Activated naive CD8-positive, alpha-beta T cell (primary cell): ENCODE results near the gene CHGA.

ENCODE experiments used
- H3K27ac Mint-ChIP-seq: one replicate; pipeline ENCODE4 v1.8.0; 2021; ENCODE audit warnings: mixed read lengths
- H3K27me3 Mint-ChIP-seq: one replicate; pipeline ENCODE4 v1.8.0; 2021; ENCODE audit warnings: mixed read lengths
- H3K36me3 Mint-ChIP-seq: one replicate; pipeline ENCODE4 v1.8.0; 2021; ENCODE audit warnings: mixed read lengths
- H3K4me1 Mint-ChIP-seq: one replicate; pipeline ENCODE4 v1.8.0; 2021; ENCODE audit warnings: low read depth, mixed read lengths
- H3K4me3 Mint-ChIP-seq: one replicate; pipeline ENCODE4 v1.8.0; 2021; ENCODE audit warnings: mild to moderate bottlenecking, mixed read lengths
- H3K9me3 Mint-ChIP-seq: one replicate; pipeline ENCODE4 v1.8.0; 2021; ENCODE audit warnings: low read depth, mixed read lengths

The CHGA gene

GRCh38 chr14:92895352-92895878 lies 27.5 kb upstream of the CHGA start:
- no peak overlapping the region for H3K4me3 Mint-ChIP-seq
- H3K27me3 Mint-ChIP-seq, result peaks cover 3% of the 10 kb centered on the region
- H3K36me3 Mint-ChIP-seq, result peaks cover 6% of the 10 kb centered on the region
- no peak overlapping the region for H3K27ac Mint-ChIP-seq
- H3K9me3 Mint-ChIP-seq, result peaks cover 9% of the 10 kb centered on the region
- H3K4me1 Mint-ChIP-seq, result peaks cover 28% of the 10 kb centered on the region

- H3K36me3 Mint-ChIP-seq, result peaks cover 3% of the 10 kb centered on the region
- H3K4me3 Mint-ChIP-seq, result peak overlapping the region; percentile 65
- H3K27ac Mint-ChIP-seq, result peak overlapping the region; percentile 86
- H3K4me1 Mint-ChIP-seq, result peaks cover 27% of the 10 kb centered on the region
- peaks cover 6% of the 10 kb centered on the region for H3K9me3 Mint-ChIP-seq
- peaks cover 3% of the 10 kb centered on the region for H3K27me3 Mint-ChIP-seq
Measured at GRCh38 chr14:92897922-92898565, 24.9 kb upstream of the CHGA start.

- Mint-ChIP-seq H3K27ac (peak overlapping the region; percentile 86), H3K36me3 (peaks cover 2% of the 10 kb centered on the region), H3K4me3 (peak overlapping the region; percentile 65), H3K27me3 (peaks cover 3% of the 10 kb centered on the region), H3K9me3 (peaks cover 2% of the 10 kb centered on the region), H3K4me1 (peaks cover 33% of the 10 kb centered on the region)
Measured at GRCh38 chr14:92898566-92899131, 24.3 kb upstream of the CHGA start.

GRCh38 chr14:92900660-92901059 lies 22.3 kb upstream of the CHGA start:
- Mint-ChIP-seq H3K4me3 (no peak overlapping the region), H3K27ac (no peak overlapping the region), H3K36me3 (no peaks in the 10 kb centered on the region), H3K9me3 (no peaks in the 10 kb centered on the region), H3K27me3 (peaks cover 3% of the 10 kb centered on the region), H3K4me1 (peaks cover 44% of the 10 kb centered on the region)

- Mint-ChIP-seq H3K4me3 (no peak overlapping the region), H3K27ac (no peak overlapping the region), H3K36me3 (no peaks in the 10 kb centered on the region), H3K9me3 (no peaks in the 10 kb centered on the region), H3K4me1 (peaks cover 41% of the 10 kb centered on the region), H3K27me3 (peaks cover 1% of the 10 kb centered on the region)
Measured at GRCh38 chr14:92902191-92902590, 20.8 kb upstream of the CHGA start.

GRCh38 chr14:92902726-92903125 lies 20.2 kb upstream of the CHGA start:
- Mint-ChIP-seq H3K27ac (no peak overlapping the region), H3K4me3 (peak overlapping the region; percentile 44), H3K9me3 (no peaks in the 10 kb centered on the region), H3K4me1 (peaks cover 39% of the 10 kb centered on the region), H3K36me3 (no peaks in the 10 kb centered on the region), H3K27me3 (peaks cover 1% of the 10 kb centered on the region)

- H3K9me3 Mint-ChIP-seq, result no peaks in the 10 kb centered on the region
Measured at GRCh38 chr14:92903359-92903758, 19.6 kb upstream of the CHGA start.

GRCh38 chr14:92905667-92906066 lies 17.3 kb upstream of the CHGA start:
- H3K27ac Mint-ChIP-seq, result no peak overlapping the region

More at GRCh38 chr14:92903359-92903758, 19.6 kb upstream of the CHGA start:
- Mint-ChIP-seq H3K27ac (peak overlapping the region; percentile 46), H3K27me3 (no peaks in the 10 kb centered on the region), H3K4me1 (peaks cover 33% of the 10 kb centered on the region), H3K36me3 (no peaks in the 10 kb centered on the region), H3K4me3 (peak overlapping the region; percentile 44)

GRCh38 chr14:92906420-92906819 lies 16.5 kb upstream of the CHGA start:
- H3K4me3 Mint-ChIP-seq, result no peak overlapping the region
- H3K36me3 Mint-ChIP-seq, result peaks cover 3% of the 10 kb centered on the region

More at GRCh38 chr14:92905667-92906066, 17.3 kb upstream of the CHGA start:
- Mint-ChIP-seq H3K9me3 (no peaks in the 10 kb centered on the region), H3K4me3 (no peak overlapping the region), H3K4me1 (peaks cover 27% of the 10 kb centered on the region), H3K36me3 (peaks cover 3% of the 10 kb centered on the region), H3K27me3 (no peaks in the 10 kb centered on the region)

GRCh38 chr14:92906823-92907222 lies 16.1 kb upstream of the CHGA start:
- H3K27me3 Mint-ChIP-seq, result no peaks in the 10 kb centered on the region
- H3K4me3 Mint-ChIP-seq, result no peak overlapping the region
- peaks cover 3% of the 10 kb centered on the region for H3K36me3 Mint-ChIP-seq
- peaks cover 27% of the 10 kb centered on the region for H3K4me1 Mint-ChIP-seq
- H3K27ac Mint-ChIP-seq, result no peak overlapping the region
- H3K9me3 Mint-ChIP-seq, result no peaks in the 10 kb centered on the region

More at GRCh38 chr14:92906420-92906819, 16.5 kb upstream of the CHGA start:
- Mint-ChIP-seq H3K4me1 (peaks cover 27% of the 10 kb centered on the region), H3K27ac (no peak overlapping the region), H3K27me3 (no peaks in the 10 kb centered on the region), H3K9me3 (no peaks in the 10 kb centered on the region)

- peaks cover 25% of the 10 kb centered on the region for H3K4me1 Mint-ChIP-seq
- no peaks in the 10 kb centered on the region for H3K9me3 Mint-ChIP-seq
- no peak overlapping the region for H3K27ac Mint-ChIP-seq
- peaks cover 3% of the 10 kb centered on the region for H3K36me3 Mint-ChIP-seq
- H3K4me3 Mint-ChIP-seq, result no peak overlapping the region
- no peaks in the 10 kb centered on the region for H3K27me3 Mint-ChIP-seq
Measured at GRCh38 chr14:92907316-92907911, 15.5 kb upstream of the CHGA start.

GRCh38 chr14:92914087-92914656 lies 8.8 kb upstream of the CHGA start:
- Mint-ChIP-seq H3K36me3 (peaks cover 3% of the 10 kb centered on the region), H3K27me3 (peaks cover 3% of the 10 kb centered on the region), H3K27ac (no peak overlapping the region), H3K9me3 (no peaks in the 10 kb centered on the region), H3K4me3 (no peak overlapping the region), H3K4me1 (no peaks in the 10 kb centered on the region)

GRCh38 chr14:92916201-92916600 lies 6.7 kb upstream of the CHGA start:
- Mint-ChIP-seq H3K9me3 (no peaks in the 10 kb centered on the region), H3K27me3 (peaks cover 14% of the 10 kb centered on the region), H3K27ac (no peak overlapping the region), H3K36me3 (no peaks in the 10 kb centered on the region), H3K4me1 (no peaks in the 10 kb centered on the region), H3K4me3 (no peak overlapping the region)

- no peaks in the 10 kb centered on the region for H3K9me3 Mint-ChIP-seq
- H3K36me3 Mint-ChIP-seq, result no peaks in the 10 kb centered on the region
- H3K4me1 Mint-ChIP-seq, result peaks cover under 1% of the 10 kb centered on the region
- peaks cover 19% of the 10 kb centered on the region for H3K27me3 Mint-ChIP-seq
- H3K27ac Mint-ChIP-seq, result no peak overlapping the region
- H3K4me3 Mint-ChIP-seq, result no peak overlapping the region
Measured at GRCh38 chr14:92917041-92917940, 5.7 kb upstream of the CHGA start.
